Left forelimb (tissue), 1 donor: ENCODE results near the gene RABEP2.
"Not testable (repeated sequence)": the region's sequence is repeated elsewhere in the genome, so short reads cannot be mapped to it uniquely, and the experiment has no call there.

Experiments
- DNase-seq: peaks from one replicate; pipeline ENCODE4 v3.0.0-alpha.2; 2018; ENCODE audit warnings: low spot score

The RABEP2 gene

GRCh38 chr16:28879261-28879840 lies 45.7 kb downstream of the RABEP2 start:
- no peak for DNase-seq

GRCh38 chr16:28878083-28878926 lies 46.7 kb downstream of the RABEP2 start, which contains the start of gene ATP2A1:
Gene ATP2A1, plus strand, starts transcription at chr16:28878488. Its CDS starts 184 bp downstream, at chr16:28878672.
- DNase-seq: no peak

- DNase-seq: no peak
Observed at GRCh38 chr16:28877655-28878000, 47.4 kb downstream of the RABEP2 start.

- DNase-seq: no peak
Observed at GRCh38 chr16:28876973-28877654, 47.9 kb downstream of the RABEP2 start.

- no peak for DNase-seq
Observed at GRCh38 chr16:28876019-28876659, 48.9 kb downstream of the RABEP2 start.

GRCh38 chr16:28875134-28876018 lies 49.7 kb downstream of the RABEP2 start:
- DNase-seq: no peak

GRCh38 chr16:28874406-28874805 lies 50.6 kb downstream of the RABEP2 start:
- no peak for DNase-seq

GRCh38 chr16:28873543-28874201 lies 51.4 kb downstream of the RABEP2 start:
- no peak for DNase-seq

GRCh38 chr16:28872952-28873351 lies 52.1 kb downstream of the RABEP2 start:
- DNase-seq: no peak

GRCh38 chr16:28869201-28869600 lies 55.8 kb downstream of the RABEP2 start:
- DNase-seq: no peak

- not testable (repeated sequence) for DNase-seq
Observed at GRCh38 chr16:28867646-28868045, 57.4 kb downstream of the RABEP2 start.

- no peak for DNase-seq
Observed at GRCh38 chr16:28867241-28867640, 57.8 kb downstream of the RABEP2 start.

- no peak for DNase-seq
Observed at GRCh38 chr16:28866454-28866804, 58.6 kb downstream of the RABEP2 start.

- DNase-seq: no peak
Observed at GRCh38 chr16:28865722-28866453, 59.1 kb downstream of the RABEP2 start.

- DNase-seq: no peak
Observed at GRCh38 chr16:28865001-28865688, 59.9 kb downstream of the RABEP2 start.

GRCh38 chr16:28863929-28864793 lies 60.9 kb downstream of the RABEP2 start:
- no peak for DNase-seq

GRCh38 chr16:28859326-28859725 lies 65.7 kb downstream of the RABEP2 start:
- DNase-seq: no peak

- no peak for DNase-seq
Observed at GRCh38 chr16:28858421-28858820, 66.6 kb downstream of the RABEP2 start.
